Kidney epithelial cell (primary cell): ENCODE data around the gene CNNM3. TPM values are rescaled to one million over a fixed set of nuclear protein-coding genes. Genes with fewer than 3 reads are reported as not detected.

Experiments used
- DNase-seq: peaks from one replicate; pipeline ENCODE4 v3.0.0-alpha.2; 2010; ENCODE audit warnings: low read depth
- H3K27me3 ChIP-seq: 2 replicates; pipeline ENCODE4 v1.6.0; 2011; ENCODE audit warnings: low read length; ENCODE audit not compliant: control insufficient read depth, insufficient read depth
- H3K36me3 ChIP-seq: 2 replicates; pipeline ENCODE4 v1.5.1; 2011; ENCODE audit warnings: low read length; ENCODE audit not compliant: control insufficient read depth, insufficient read depth
- H3K4me3 ChIP-seq: 2 replicates; pipeline ENCODE4 v1.5.1; 2011; ENCODE audit warnings: low read depth, mild to moderate bottlenecking, control low read depth, low read length
- CTCF ChIP-seq: IDR thresholded peaks from 2 replicates; pipeline ENCODE4 v1.5.1; 2011; ENCODE audit warnings: mild to moderate bottlenecking, moderate library complexity, low read length, control low read depth, inconsistent platforms; ENCODE audit not compliant: insufficient read depth, poor library complexity, severe bottlenecking
- total RNA-seq: library from RNA; depleted of rRNA; stranded (reverse); fragments of >200 nt; gene quantifications from 2 replicates; pipeline ENCODE4 v1.2.3, GENCODE V29; 2015

Gene CNNM3
- total RNA-seq, 1 donor from 2014 or later: 9.2 TPM

- no peak for DNase-seq
- Histone ChIP-seq H3K4me3 (no peak overlapping the region), H3K27me3 (no peaks in the 10 kb centered on the region), H3K36me3 (no peaks in the 10 kb centered on the region)
- no peak for TF ChIP-seq CTCF
These were observed 22.6 kb downstream of the CNNM3 start for GRCh38 chr2:96838345-96839292.

GRCh38 chr2:96839293-96839874 is 23.3 kb downstream of the CNNM3 start:
- no peak for DNase-seq
- H3K4me3 ChIP-seq: no peak overlapping the region
- no peaks in the 10 kb centered on the region for H3K36me3 ChIP-seq
- H3K27me3 ChIP-seq: no peaks in the 10 kb centered on the region
- no peak for TF ChIP-seq CTCF

- Histone ChIP-seq H3K4me3 (no peak overlapping the region), H3K27me3 (no peaks in the 10 kb centered on the region), H3K36me3 (no peaks in the 10 kb centered on the region)
- TF ChIP-seq CTCF: no peak
- DNase-seq: no peak
These were observed 24.1 kb downstream of the CNNM3 start for GRCh38 chr2:96839875-96840850.

GRCh38 chr2:96841701-96842495 is 25.8 kb downstream of the CNNM3 start:
- DNase-seq: no peak
- no peaks in the 10 kb centered on the region for H3K27me3 ChIP-seq
- H3K36me3 ChIP-seq: no peaks in the 10 kb centered on the region
- no peak for TF ChIP-seq CTCF
- no peak overlapping the region for H3K4me3 ChIP-seq

GRCh38 chr2:96842600-96842999 is 26.5 kb downstream of the CNNM3 start:
- no peak overlapping the region for H3K4me3 ChIP-seq
- no peak for TF ChIP-seq CTCF

More at GRCh38 chr2:96842600-96842999, 26.5 kb downstream of the CNNM3 start:
- H3K36me3 ChIP-seq: no peaks in the 10 kb centered on the region
- H3K27me3 ChIP-seq: no peaks in the 10 kb centered on the region
- no peak for DNase-seq
